ENCODE results near the gene MCC. TPM values are rescaled to one million over a fixed set of nuclear protein-coding genes. Genes with fewer than 3 reads are reported as not detected.

Gene MCC
- total RNA-seq, 2 experiments from 2014 or later: 0.25 TPM; not detected in 1

DNA sequence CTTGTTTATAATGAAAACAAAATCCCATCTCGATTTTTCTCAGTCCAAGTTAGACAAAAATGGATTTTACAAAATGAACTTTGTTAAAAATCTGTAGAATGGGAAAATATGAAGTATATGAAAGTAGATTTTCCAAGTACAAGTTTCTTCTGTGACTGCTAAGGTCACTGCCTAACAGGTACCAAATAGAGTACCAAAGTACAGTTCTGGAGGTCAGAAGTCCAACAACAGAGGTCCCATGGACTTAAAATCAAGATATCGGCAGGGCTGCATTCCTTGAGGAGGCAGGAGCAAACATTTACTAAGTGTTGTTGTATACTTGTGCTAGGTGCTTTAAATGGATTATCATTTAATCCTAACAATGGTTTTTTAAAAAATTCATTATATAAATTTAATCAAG lies 31.2 kb upstream of the MCC start:
- H3K27ac ChIP-seq (ENCODE audit: low read depth, low read length, poor library complexity, severe bottlenecking): no peak overlapping the region
- H3K4me1 ChIP-seq (ENCODE audit: insufficient read depth, low read length, poor library complexity, severe bottlenecking): peaks cover 57% of the 10 kb centered on the region
- H4K20me1 ChIP-seq (ENCODE audit: insufficient read depth, low read length): 0 out of 2 replicates have a peak, but pooled peaks cover 3% of the 10 kb centered on the region
- intact Hi-C loops (cut with micrococcal nuclease; ENCODE audit: unreplicated experiment): no loop called here
- H3K4me2 ChIP-seq (ENCODE audit: low read length): no peak overlapping the region; the same call in 1 of the 2 replicates
- no peak overlapping the region for H3K4me3 ChIP-seq (ENCODE audit: low read depth, low read length, poor library complexity, severe bottlenecking)
- POLR2A ChIA-PET: no interaction called here
- TF ChIP-seq CTCF (conservative IDR thresholded peaks at IDR 0.05; ENCODE audit: low read length) (no peak), EZH2phosphoT487 (IDR thresholded peaks at IDR 0.05; ENCODE audit: borderline replicate concordance, low read depth, low read length) (no peak)
- H2AFZ ChIP-seq (ENCODE audit: low read length): no peak overlapping the region
- H3K9me2 ChIP-seq (ENCODE audit: insufficient read depth, low read length): no peaks in the 10 kb centered on the region
- no TSS peak for BruUV-seq (replicated peaks)
- CTCF ChIA-PET (ENCODE audit: unreplicated experiment): no interaction called here
- no peak for DNase-seq (ENCODE audit: low spot score)
- peaks cover 59% of the 10 kb centered on the region for H3K36me3 ChIP-seq (ENCODE audit: insufficient read depth, low read length)
- H3K79me2 ChIP-seq (ENCODE audit: insufficient read depth, low read depth, low read length): peaks cover 97% of the 10 kb centered on the region
- H3K9me3 ChIP-seq (ENCODE audit: low read length): peaks cover 4% of the 10 kb centered on the region; the same call in 1 of the 2 replicates

- Histone ChIP-seq H3K9me3 (ENCODE audit: low read length) (peaks cover 4% of the 10 kb centered on the region; the same call in 1 of the 2 replicates), H4K20me1 (ENCODE audit: insufficient read depth, low read length) (0 out of 2 replicates have a peak, but pooled peaks cover 4% of the 10 kb centered on the region), H3K36me3 (ENCODE audit: insufficient read depth, low read length) (peaks cover 59% of the 10 kb centered on the region), H3K27ac (ENCODE audit: low read depth, low read length, poor library complexity, severe bottlenecking) (no peak overlapping the region), H3K9me2 (ENCODE audit: insufficient read depth, low read length) (no peaks in the 10 kb centered on the region), H3K4me2 (ENCODE audit: low read length) (no peak overlapping the region), H2AFZ (ENCODE audit: low read length) (no peak overlapping the region), H3K4me3 (ENCODE audit: low read depth, low read length, poor library complexity, severe bottlenecking) (no peak overlapping the region), H3K4me1 (ENCODE audit: insufficient read depth, low read length, poor library complexity, severe bottlenecking) (peaks cover 52% of the 10 kb centered on the region), H3K79me2 (ENCODE audit: insufficient read depth, low read depth, low read length) (peaks cover 96% of the 10 kb centered on the region)
- no TSS peak for BruUV-seq (replicated peaks)
- ChIA-PET CTCF (ENCODE audit: unreplicated experiment) (no interaction called here), POLR2A (interaction anchor here (0.7 kb wide), 1 partner anchor 121 kb away, joined by 3 read pairs; no protein-coding TSS in a partner anchor)
- TF ChIP-seq EZH2phosphoT487 (IDR thresholded peaks at IDR 0.05; ENCODE audit: borderline replicate concordance, low read depth, low read length) (no peak), CTCF (conservative IDR thresholded peaks at IDR 0.05; ENCODE audit: low read length) (no peak)
- no peak for DNase-seq (ENCODE audit: low spot score)
- intact Hi-C loops (cut with micrococcal nuclease; ENCODE audit: unreplicated experiment): no loop called here
Measured at GRCh38 chr5:113518884-113519283, 30.6 kb upstream of the MCC start.

- CTCF ChIA-PET (ENCODE audit: unreplicated experiment): interaction anchor here (1.1 kb wide), 1 partner anchor 11 kb away, joined by 4 read pairs; no protein-coding TSS in a partner anchor
- no TSS peak for BruUV-seq (replicated peaks)
- POLR2A ChIA-PET: interaction anchor here (1.0 to 2.3 kb wide), 7 partner anchors 9 to 539 kb away, joined by 3 to 20 read pairs (median 3); no protein-coding TSS in a partner anchor
- Histone ChIP-seq H3K36me3 (ENCODE audit: insufficient read depth, low read length) (peaks cover 40% of the 10 kb centered on the region), H2AFZ (ENCODE audit: low read length) (peak overlapping the region; percentile 89; the same call in 1 of the 2 replicates), H3K9me2 (ENCODE audit: insufficient read depth, low read length) (no peaks in the 10 kb centered on the region), H3K27ac (ENCODE audit: low read depth, low read length, poor library complexity, severe bottlenecking) (peak overlapping the region; percentile 37), H3K4me2 (ENCODE audit: low read length) (peak overlapping the region; percentile 99), H3K9me3 (ENCODE audit: low read length) (peaks cover 8% of the 10 kb centered on the region; the same call in 1 of the 2 replicates), H3K79me2 (ENCODE audit: insufficient read depth, low read depth, low read length) (peaks cover 55% of the 10 kb centered on the region), H4K20me1 (ENCODE audit: insufficient read depth, low read length) (0 out of 2 replicates have a peak, but pooled peaks cover 4% of the 10 kb centered on the region), H3K4me3 (ENCODE audit: low read depth, low read length, poor library complexity, severe bottlenecking) (peak overlapping the region; percentile 79), H3K4me1 (ENCODE audit: insufficient read depth, low read length, poor library complexity, severe bottlenecking) (peaks cover 23% of the 10 kb centered on the region)
- no peak for DNase-seq (ENCODE audit: low spot score)
- intact Hi-C loops (cut with micrococcal nuclease; ENCODE audit: unreplicated experiment): loop anchor here (5.0 kb wide), 1 partner anchor 467 kb away; no protein-coding TSS in a partner anchor
- no peak for TF ChIP-seq CTCF (conservative IDR thresholded peaks at IDR 0.05; ENCODE audit: low read length)
- TF ChIP-seq EZH2phosphoT487 (IDR thresholded peaks at IDR 0.05; ENCODE audit: borderline replicate concordance, low read depth, low read length): no peak
Measured at GRCh38 chr5:113514289-113514635, 26.0 kb upstream of the MCC start.
